IPS-15b (cell line): ENCODE data around the gene PER2.
"Not testable (repeated sequence)": the region's sequence is repeated elsewhere in the genome, so short reads cannot be mapped to it uniquely, and the experiment has no call there.

Source experiments
- H3K27me3 ChIP-seq: one replicate; pipeline ENCODE4 v1.6.1; 2013; ENCODE audit warnings: low read length; ENCODE audit not compliant: control insufficient read depth, insufficient read depth
- H3K36me3 ChIP-seq: one replicate; pipeline ENCODE4 v1.6.1; 2013; ENCODE audit warnings: low read length; ENCODE audit not compliant: control insufficient read depth, insufficient read depth
- H3K4me1 ChIP-seq: one replicate; pipeline ENCODE4 v1.6.1; 2013; ENCODE audit warnings: mild to moderate bottlenecking, low read length; ENCODE audit not compliant: control insufficient read depth, insufficient read depth
- H3K4me3 ChIP-seq: one replicate; pipeline ENCODE4 v1.5.1; 2013; ENCODE audit warnings: low read depth, low read length
- H3K9ac ChIP-seq: one replicate; pipeline ENCODE4 v1.6.1; 2013; ENCODE audit warnings: low read depth, mild to moderate bottlenecking, low read length
- H3K9me3 ChIP-seq: one replicate; pipeline ENCODE4 v1.6.1; 2013; ENCODE audit warnings: mild to moderate bottlenecking, low read length; ENCODE audit not compliant: control insufficient read depth, insufficient read depth

The PER2 gene

GRCh38 chr2:238325694-238326093 lies 37.3 kb upstream of the PER2 start:
- Histone ChIP-seq H3K36me3 (peaks cover 8% of the 10 kb centered on the region), H3K4me3 (no peak overlapping the region), H3K27me3 (no peaks in the 10 kb centered on the region), H3K4me1 (peaks cover 7% of the 10 kb centered on the region), H3K9ac (no peak overlapping the region), H3K9me3 (no peaks in the 10 kb centered on the region)

GRCh38 chr2:238324248-238324647 lies 35.8 kb upstream of the PER2 start:
- H3K36me3 ChIP-seq, H3K4me3 ChIP-seq, H3K9ac ChIP-seq, H3K4me1 ChIP-seq, H3K27me3 ChIP-seq, H3K9me3 ChIP-seq: not testable (repeated sequence)

GRCh38 chr2:238322001-238322411 lies 33.6 kb upstream of the PER2 start:
- Histone ChIP-seq H3K9me3 (no peaks in the 10 kb centered on the region), H3K27me3 (no peaks in the 10 kb centered on the region), H3K36me3 (peaks cover 6% of the 10 kb centered on the region), H3K9ac (no peak overlapping the region), H3K4me1 (peaks cover 7% of the 10 kb centered on the region), H3K4me3 (peak overlapping the region; percentile 66)

GRCh38 chr2:238321467-238321866 lies 33.1 kb upstream of the PER2 start:
- Histone ChIP-seq H3K9me3 (no peaks in the 10 kb centered on the region), H3K27me3 (no peaks in the 10 kb centered on the region), H3K4me3 (peak overlapping the region; percentile 66), H3K36me3 (peaks cover 5% of the 10 kb centered on the region), H3K4me1 (peaks cover 7% of the 10 kb centered on the region), H3K9ac (peak overlapping the region; percentile 37)

GRCh38 chr2:238320648-238321281 lies 32.4 kb upstream of the PER2 start:
- H3K4me3 ChIP-seq = peak overlapping the region; percentile 66
- H3K36me3 ChIP-seq = peaks cover 5% of the 10 kb centered on the region
- peak overlapping the region; percentile 37 for H3K9ac ChIP-seq
- H3K4me1 ChIP-seq = peaks cover 7% of the 10 kb centered on the region
- no peaks in the 10 kb centered on the region for H3K27me3 ChIP-seq
- no peaks in the 10 kb centered on the region for H3K9me3 ChIP-seq

GRCh38 chr2:238320246-238320647 lies 31.8 kb upstream of the PER2 start, which contains the start of gene TRAF3IP1:
Gene TRAF3IP1 (plus strand): TSS chr2:238320518. CDS start chr2:238320663, 145 bp downstream.
- Histone ChIP-seq H3K9ac (peak within 1 kb of the TSS; percentile 60), H3K36me3 (peaks cover 5% of the 10 kb centered on the region), H3K9me3 (no peaks in the 10 kb centered on the region), H3K4me3 (peak within 1 kb of the TSS; percentile 66), H3K4me1 (peaks cover 7% of the 10 kb centered on the region), H3K27me3 (no peaks in the 10 kb centered on the region)

GRCh38 chr2:238315031-238315595 lies 26.7 kb upstream of the PER2 start:
- Histone ChIP-seq H3K27me3 (no peaks in the 10 kb centered on the region), H3K36me3 (peaks cover 2% of the 10 kb centered on the region), H3K9me3 (no peaks in the 10 kb centered on the region), H3K4me1 (no peaks in the 10 kb centered on the region), H3K4me3 (no peak overlapping the region), H3K9ac (no peak overlapping the region)

GRCh38 chr2:238314576-238314975 lies 26.2 kb upstream of the PER2 start:
- H3K4me3 ChIP-seq = no peak overlapping the region
- H3K9ac ChIP-seq = no peak overlapping the region
- no peaks in the 10 kb centered on the region for H3K27me3 ChIP-seq
- H3K36me3 ChIP-seq = peaks cover 2% of the 10 kb centered on the region
- no peaks in the 10 kb centered on the region for H3K9me3 ChIP-seq
- no peaks in the 10 kb centered on the region for H3K4me1 ChIP-seq

GRCh38 chr2:238313991-238314350 lies 25.6 kb upstream of the PER2 start:
- no peaks in the 10 kb centered on the region for H3K27me3 ChIP-seq

GRCh38 chr2:238313289-238313990 lies 25.0 kb upstream of the PER2 start:
- no peaks in the 10 kb centered on the region for H3K27me3 ChIP-seq
- no peak overlapping the region for H3K9ac ChIP-seq
- no peaks in the 10 kb centered on the region for H3K36me3 ChIP-seq
- no peaks in the 10 kb centered on the region for H3K4me1 ChIP-seq
- H3K9me3 ChIP-seq = no peaks in the 10 kb centered on the region
- H3K4me3 ChIP-seq = no peak overlapping the region

More at GRCh38 chr2:238313991-238314350, 25.6 kb upstream of the PER2 start:
- Histone ChIP-seq H3K4me1 (no peaks in the 10 kb centered on the region), H3K4me3 (no peak overlapping the region), H3K9me3 (no peaks in the 10 kb centered on the region), H3K36me3 (no peaks in the 10 kb centered on the region), H3K9ac (no peak overlapping the region)

- not testable (repeated sequence) for H3K9me3 ChIP-seq, H3K9ac ChIP-seq, H3K36me3 ChIP-seq, H3K4me3 ChIP-seq, H3K27me3 ChIP-seq, H3K4me1 ChIP-seq
These were observed 22.3 kb upstream of the PER2 start for GRCh38 chr2:238310721-238311120.

- H3K27me3 ChIP-seq = no peaks in the 10 kb centered on the region
- no peak overlapping the region for H3K9ac ChIP-seq
- no peak overlapping the region for H3K4me3 ChIP-seq
- H3K4me1 ChIP-seq = peaks cover 2% of the 10 kb centered on the region
- H3K36me3 ChIP-seq = no peaks in the 10 kb centered on the region
- no peaks in the 10 kb centered on the region for H3K9me3 ChIP-seq
These were observed 19.8 kb upstream of the PER2 start for GRCh38 chr2:238308177-238308576.
